GM19025 (cell line): ENCODE results near the gene SIX3.

Experiments
- ATAC-seq: cut with Tn5 transposase; IDR thresholded peaks from one replicate; pipeline ENCODE4 v1.9.1; 2021; ENCODE audit warnings: mild to moderate bottlenecking, low read depth, moderate library complexity; ENCODE audit not compliant: unreplicated experiment

Gene SIX3

GRCh38 chr2:44942304-44943030 is 965 bp downstream of the SIX3 start:
- no peak for ATAC-seq

DNA sequence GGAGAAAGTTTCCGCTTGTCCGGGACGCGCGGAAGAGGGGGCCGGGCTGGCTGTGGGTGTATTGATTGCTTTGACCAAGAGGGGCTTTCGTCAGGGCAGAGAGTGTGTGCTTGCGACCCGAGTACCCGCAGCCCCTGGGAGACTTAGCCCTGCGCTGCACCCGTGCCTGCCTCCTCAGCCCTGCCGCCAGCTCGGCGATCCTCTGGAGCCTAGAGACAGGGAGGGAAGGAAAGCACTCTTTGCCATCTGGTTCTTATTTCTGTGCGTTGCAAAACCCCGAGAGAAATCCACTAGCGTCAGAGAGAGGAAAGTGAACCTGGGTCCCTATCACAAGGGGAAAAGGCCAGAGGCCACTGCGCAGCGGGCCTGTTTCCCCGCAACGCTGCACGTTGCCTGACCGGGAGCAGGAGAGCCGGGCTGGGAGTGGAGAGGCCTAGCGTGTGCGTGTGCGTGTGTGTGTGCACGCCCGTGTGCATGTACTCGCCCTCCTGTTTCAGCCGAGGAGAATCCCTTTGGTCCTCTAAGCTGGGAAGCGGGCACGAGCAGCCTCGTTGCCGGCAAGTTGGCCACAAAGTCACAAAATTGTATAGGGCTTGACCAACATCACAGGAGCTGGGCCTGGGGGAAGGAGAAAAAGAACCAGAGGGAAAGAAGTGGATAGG is 1.7 kb downstream of the SIX3 start:
- ATAC-seq = no peak

DNA sequence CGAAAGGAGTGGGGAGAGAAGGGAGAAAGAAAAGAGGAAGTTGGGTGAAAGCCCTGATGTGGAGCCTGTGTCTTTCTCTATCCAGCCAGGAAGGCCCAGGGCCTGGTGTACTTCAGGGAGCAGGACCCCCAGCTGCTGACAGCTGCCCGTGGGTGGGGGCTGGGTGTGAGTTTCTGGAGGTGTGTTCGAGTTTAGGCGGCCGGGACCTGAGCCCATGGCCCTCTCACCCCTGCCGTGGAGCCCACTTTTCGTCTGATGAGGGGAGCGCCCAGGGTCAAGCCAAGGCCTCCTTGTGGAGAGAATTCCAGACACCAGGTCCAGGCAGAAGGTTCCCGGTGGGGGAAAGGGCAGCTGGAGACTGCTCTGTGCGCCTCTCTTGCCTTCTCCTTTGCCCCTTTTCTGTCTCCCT is 2.2 kb downstream of the SIX3 start:
- no peak for ATAC-seq

DNA sequence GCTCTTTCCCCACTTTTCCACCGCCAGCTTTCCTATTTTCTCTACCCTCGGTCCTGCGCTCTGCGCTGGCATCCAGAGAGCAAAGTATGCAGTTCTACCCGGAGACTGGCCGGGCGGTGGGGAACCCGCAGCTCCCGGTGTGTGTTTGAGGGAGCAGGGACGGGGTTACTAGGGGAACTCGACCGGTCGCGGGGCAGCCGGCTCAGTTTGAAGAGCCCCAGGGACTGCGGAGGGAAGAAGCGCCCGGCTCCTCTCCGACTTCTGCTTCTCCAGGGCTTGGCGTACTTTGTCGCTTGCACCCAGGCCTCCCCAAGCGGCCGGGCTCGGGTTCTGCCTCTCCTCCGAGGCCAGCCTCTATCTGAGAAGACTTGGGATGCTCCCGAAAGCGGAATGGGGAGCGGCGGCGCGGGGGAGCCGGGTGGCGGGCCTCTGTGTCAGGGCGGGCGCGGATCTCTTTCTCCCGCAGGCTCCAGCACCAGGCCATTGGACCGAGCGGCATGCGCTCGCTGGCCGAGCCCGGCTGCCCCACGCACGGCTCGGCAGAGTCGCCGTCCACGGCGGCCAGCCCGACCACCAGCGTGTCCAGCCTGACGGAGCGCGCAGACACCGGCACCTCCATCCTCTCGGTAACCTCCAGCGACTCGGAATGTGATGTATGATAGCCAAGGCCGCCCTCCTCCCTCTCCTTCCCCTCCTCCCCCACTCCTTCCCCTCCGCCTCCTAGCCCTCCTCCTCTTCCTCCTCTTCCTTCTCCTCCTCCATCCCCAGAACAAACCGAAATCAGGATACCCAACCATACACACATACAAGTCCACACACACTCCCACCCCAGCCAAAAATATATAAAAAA is 2.8 kb downstream of the SIX3 start:
- no peak for ATAC-seq

DNA sequence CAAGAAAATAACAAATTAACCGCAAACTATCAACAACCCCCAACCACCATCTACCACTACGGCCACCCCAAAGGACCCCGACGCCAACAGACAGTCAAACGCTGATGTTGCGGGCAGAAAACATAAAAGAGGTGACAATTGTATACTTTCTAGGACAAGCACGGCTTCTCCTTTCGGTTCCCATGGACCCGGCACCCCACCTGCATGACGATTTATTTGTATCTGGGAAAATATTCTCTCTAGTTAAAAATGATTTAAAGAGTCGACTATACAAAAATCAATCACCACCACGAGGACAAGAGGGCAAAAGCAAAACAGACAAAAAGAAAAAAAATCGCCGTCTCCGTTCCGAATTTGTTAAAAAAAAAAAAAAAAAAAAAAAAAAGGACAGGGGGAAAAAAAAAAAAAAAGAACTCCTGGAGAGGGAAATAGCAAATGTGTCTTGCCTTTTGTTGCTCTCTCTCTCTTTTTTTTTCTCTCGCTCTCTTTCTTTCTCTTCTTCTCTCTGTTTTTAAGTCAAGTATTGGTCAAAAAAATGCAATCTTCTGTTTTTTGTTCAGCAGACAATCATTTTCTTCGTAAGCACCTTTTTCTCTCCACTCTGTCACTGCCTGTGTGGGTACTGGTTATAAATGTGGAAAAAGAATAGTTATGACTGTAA is 3.6 kb downstream of the SIX3 start:
- ATAC-seq = no peak

- ATAC-seq = no peak
Measured at GRCh38 chr2:44945676-44946371, 4.3 kb downstream of the SIX3 start.

DNA sequence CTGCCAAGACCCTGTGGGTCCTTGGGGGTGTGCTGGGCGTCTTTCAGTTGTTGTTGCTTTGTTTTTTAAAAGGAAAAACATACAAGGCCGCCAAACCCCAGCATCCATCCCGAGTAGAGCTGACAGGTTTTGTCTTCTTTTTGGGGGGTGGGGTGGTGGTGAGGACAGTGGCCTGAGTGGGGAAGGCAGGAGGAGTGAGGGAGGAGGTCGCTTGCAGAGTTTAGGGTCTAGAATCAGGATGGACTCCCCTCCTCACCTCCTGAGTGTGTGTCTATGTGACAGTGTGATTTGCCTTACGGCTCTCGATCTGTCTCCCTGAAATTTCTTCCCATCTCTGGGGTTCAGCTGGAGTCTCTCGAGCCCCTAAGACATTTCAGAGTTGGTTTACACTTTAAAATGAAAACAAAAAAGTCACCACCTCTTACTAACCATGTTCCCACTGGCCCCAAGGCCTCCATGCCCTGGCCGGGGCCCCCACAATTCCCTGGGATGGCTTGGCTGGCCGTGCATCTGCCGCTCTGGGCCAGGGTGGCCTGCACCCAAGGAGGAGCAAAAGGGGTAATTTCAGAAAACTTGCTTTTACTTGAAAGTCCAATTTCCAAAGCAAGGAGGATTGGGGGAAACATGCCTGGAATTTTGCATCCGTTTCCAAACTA is 5.0 kb downstream of the SIX3 start:
- no peak for ATAC-seq

DNA sequence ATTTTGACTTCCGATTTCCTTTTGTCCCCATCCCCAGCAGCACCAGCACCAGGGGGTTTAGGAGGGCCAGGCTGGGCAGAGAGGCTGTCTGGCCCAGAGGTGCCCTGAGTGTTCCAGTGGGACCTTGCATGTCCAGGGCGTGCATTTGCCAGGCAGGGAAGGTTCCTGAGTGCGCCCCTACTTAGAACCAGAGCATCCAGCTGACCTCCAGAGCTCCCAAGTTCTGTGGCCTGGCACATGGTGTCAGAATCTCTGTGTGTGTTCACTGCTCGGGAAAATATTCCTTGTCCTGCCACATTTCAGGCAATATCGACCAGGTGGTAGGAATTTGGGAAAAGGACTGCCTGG is 5.5 kb downstream of the SIX3 start:
- no peak for ATAC-seq

GRCh38 chr2:44948565-44949328 is 7.2 kb downstream of the SIX3 start:
- no peak for ATAC-seq

DNA sequence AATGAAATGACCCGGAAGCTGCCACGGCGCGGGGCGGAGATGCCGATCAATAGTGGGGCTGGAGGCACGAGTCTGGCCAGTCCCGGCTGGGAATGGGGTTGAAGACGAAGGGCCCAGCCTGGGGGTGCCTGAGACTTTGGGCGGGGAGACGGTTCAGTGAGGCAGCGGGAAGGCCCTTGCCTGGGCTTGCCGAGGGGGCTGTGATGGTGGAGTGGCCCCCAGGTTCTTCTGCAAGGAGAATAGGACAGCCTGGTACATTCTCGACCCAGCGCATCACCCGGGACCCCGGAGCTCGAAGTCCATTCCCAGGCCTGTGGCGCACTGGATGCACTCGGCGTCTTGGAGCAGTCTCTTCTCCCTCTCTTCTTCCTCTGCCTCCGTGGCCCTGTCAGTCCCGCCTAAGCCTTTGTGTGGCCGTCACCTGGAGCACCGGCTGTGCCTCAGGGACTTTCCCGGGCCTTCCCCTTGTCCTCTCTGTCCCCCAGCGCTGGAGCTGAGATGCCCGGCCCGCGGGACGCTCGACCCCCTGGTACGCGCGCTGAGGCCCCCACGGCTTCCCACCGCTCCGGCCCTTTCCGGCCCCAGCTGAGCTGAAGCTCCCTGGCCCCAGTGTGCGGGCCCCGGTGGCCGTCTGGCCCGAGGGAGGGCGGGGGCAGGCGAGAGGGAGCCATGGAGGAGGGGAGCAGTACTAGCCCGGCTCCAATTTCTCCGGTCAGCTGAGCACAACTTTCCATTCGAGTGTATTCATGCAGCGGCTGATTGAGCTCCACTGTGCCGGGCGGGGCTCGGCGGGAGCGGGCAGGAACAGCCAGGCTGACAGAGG is 8.0 kb downstream of the SIX3 start:
- ATAC-seq = no peak

- no peak for ATAC-seq
Measured at GRCh38 chr2:44950646-44951045, 9.1 kb downstream of the SIX3 start.

DNA sequence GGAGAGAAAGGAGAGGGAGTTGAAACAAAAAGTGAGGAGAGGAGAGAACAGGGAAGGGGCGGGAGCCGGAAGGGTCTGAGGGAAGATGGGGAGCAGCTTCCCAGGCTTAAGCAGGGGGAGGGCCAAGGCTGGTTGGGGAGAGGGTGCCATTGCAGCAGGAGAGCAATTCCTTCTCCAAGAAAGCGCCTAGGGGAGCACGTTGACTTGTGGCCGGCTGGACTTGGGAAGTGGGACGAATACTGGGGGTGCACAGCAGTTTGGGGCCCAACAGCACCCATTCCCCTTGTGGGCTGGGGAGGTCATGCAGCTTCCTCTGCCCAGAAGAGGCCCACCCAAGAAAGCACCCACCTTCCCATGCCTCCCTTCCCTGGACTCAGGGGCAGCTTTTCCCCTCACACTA is 9.6 kb downstream of the SIX3 start:
- no peak for ATAC-seq

GRCh38 chr2:44951714-44952113 is 10.2 kb downstream of the SIX3 start:
- ATAC-seq = no peak

- no peak for ATAC-seq
Measured at GRCh38 chr2:44952143-44952805, 10.8 kb downstream of the SIX3 start.

- ATAC-seq = no peak
Measured at GRCh38 chr2:44952806-44953498, 11.4 kb downstream of the SIX3 start.

DNA sequence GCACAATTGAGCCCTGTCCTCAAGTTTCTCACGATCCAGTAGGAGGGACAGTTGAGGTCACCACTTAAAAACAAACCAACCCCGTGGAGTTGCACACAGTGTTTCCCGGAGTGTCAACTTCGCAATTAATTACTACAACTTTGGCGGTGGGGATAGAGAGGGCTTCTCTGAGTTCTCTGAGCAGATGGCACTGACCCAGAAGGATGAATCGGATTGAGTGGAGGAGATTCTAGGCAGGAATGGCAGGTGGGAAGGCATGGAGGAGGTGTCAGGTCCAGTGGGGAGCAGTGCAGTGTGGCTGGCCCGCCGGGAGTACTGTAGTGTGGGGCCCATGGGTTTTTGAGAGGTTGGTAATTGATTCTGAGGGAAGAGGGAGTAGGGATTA is 12.0 kb downstream of the SIX3 start:
- ATAC-seq = no peak

DNA sequence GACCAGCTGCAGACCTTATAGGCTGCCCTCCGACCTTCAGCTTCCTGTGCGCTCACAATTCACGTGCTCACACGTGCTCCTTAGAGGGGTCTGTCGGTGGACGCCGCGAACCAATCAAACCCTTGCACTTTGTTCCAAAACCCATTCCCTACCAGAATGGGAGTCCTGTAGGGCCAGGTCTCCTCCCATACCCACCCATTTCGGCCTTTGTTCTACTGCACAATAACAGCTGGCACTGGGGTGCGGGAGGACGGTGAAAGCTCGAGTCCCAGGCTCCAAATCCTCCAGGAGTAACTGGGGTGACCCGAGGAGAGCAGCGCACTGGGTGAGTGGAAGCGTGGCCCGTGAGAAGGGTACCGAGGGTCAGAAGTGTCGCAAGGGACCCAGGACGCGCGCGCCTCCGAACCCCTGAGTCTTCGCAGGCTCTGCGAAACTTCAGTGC is 13.0 kb downstream of the SIX3 start:
- ATAC-seq = no peak
